Right hindlimb (tissue), 1 donor: ENCODE data around the gene GRK1.
"Not testable (repeated sequence)": the region's sequence is repeated elsewhere in the genome, so short reads cannot be mapped to it uniquely, and the experiment has no call there.

Source experiments
- DNase-seq: peaks from one replicate; pipeline ENCODE4 v3.0.0-alpha.2; 2018

GRK1 gene

GRCh38 chr13:113745500-113746142, 78.6 kb downstream of the GRK1 start:
- DNase-seq = not testable (repeated sequence)

- DNase-seq = no peak
These were observed 79.1 kb downstream of the GRK1 start for GRCh38 chr13:113746143-113746525.

GRCh38 chr13:113746671-113747070, 79.7 kb downstream of the GRK1 start:
- no peak for DNase-seq

GRCh38 chr13:113747291-113747833, 80.3 kb downstream of the GRK1 start:
- DNase-seq = no peak

- no peak for DNase-seq
These were observed 81.3 kb downstream of the GRK1 start for GRCh38 chr13:113748101-113748861.

GRCh38 chr13:113748862-113749451, 81.9 kb downstream of the GRK1 start:
- DNase-seq = no peak

- DNase-seq = no peak
These were observed 82.5 kb downstream of the GRK1 start for GRCh38 chr13:113749507-113749906.

GRCh38 chr13:113749967-113750366, 82.9 kb downstream of the GRK1 start:
- no peak for DNase-seq

- no peak for DNase-seq
These were observed 83.8 kb downstream of the GRK1 start for GRCh38 chr13:113750554-113751399.

GRCh38 chr13:113751491-113751890, 84.5 kb downstream of the GRK1 start:
- DNase-seq = no peak

- DNase-seq = not testable (repeated sequence)
These were observed 85.4 kb downstream of the GRK1 start for GRCh38 chr13:113752211-113752986.

- no peak for DNase-seq
These were observed 86.2 kb downstream of the GRK1 start for GRCh38 chr13:113753171-113753570.

GRCh38 chr13:113754242-113754641, 87.2 kb downstream of the GRK1 start:
- DNase-seq = no peak

- no peak for DNase-seq
These were observed 87.7 kb downstream of the GRK1 start for GRCh38 chr13:113754691-113755090.

- DNase-seq = no peak
These were observed 89.5 kb downstream of the GRK1 start for GRCh38 chr13:113756441-113757097.

GRCh38 chr13:113758651-113759524, 91.9 kb downstream of the GRK1 start, which contains the start of gene TMEM255B:
TMEM255B (plus strand) TSS chr13:113759226; CDS start chr13:113759270, 44 bp downstream.
- peak; percentile 87 for DNase-seq

GRCh38 chr13:113759525-113760137, 92.6 kb downstream of the GRK1 start:
- peak; percentile 53 for DNase-seq

- DNase-seq = no peak
These were observed 94.1 kb downstream of the GRK1 start for GRCh38 chr13:113761136-113761535.

GRCh38 chr13:113762075-113762474, 95.1 kb downstream of the GRK1 start:
- no peak for DNase-seq

- DNase-seq = no peak
These were observed 95.5 kb downstream of the GRK1 start for GRCh38 chr13:113762538-113762937.
